KMS-11 (cell line): ENCODE results near the gene TBL1Y.

Experiments
- H2AFZ ChIP-seq: fragments of 200-600 bp; sonication (generic); 2 replicates; pipeline ENCODE4 v1.6.1; 2016; ENCODE audit warnings: antibody characterized with exemption, mixed run types, low read depth
- H3K27ac ChIP-seq: fragments of 200-600 bp; sonication (generic); 2 replicates; pipeline ENCODE4 v1.6.1; 2016; ENCODE audit warnings: mild to moderate bottlenecking, mixed run types
- H3K27me3 ChIP-seq: fragments of 200-600 bp; sonication (generic); 2 replicates; pipeline ENCODE4 v1.6.1; 2017; ENCODE audit warnings: mild to moderate bottlenecking, low read depth, mixed run types, moderate library complexity; ENCODE audit not compliant: insufficient read depth
- H3K36me3 ChIP-seq: fragments of 200-600 bp; sonication (generic); 2 replicates; pipeline ENCODE4 v1.6.1; 2017; ENCODE audit warnings: mild to moderate bottlenecking, mixed run types; ENCODE audit not compliant: insufficient read depth
- H3K4me1 ChIP-seq: fragments of 200-600 bp; sonication (generic); 2 replicates; pipeline ENCODE4 v1.6.1; 2016; ENCODE audit warnings: mild to moderate bottlenecking, low read depth, mixed run types; ENCODE audit not compliant: poor library complexity, severe bottlenecking
- H3K4me2 ChIP-seq: fragments of 200-600 bp; sonication (generic); 2 replicates; pipeline ENCODE4 v1.7.0; 2016; ENCODE audit warnings: mild to moderate bottlenecking, mixed run types
- H3K4me3 ChIP-seq: fragments of 200-600 bp; sonication (generic); IDR thresholded peaks from 2 replicates; pipeline ENCODE4 v1.6.1; 2017; ENCODE audit warnings: low read depth, low read length, mixed read lengths; ENCODE audit not compliant: insufficient read depth
- H3K79me2 ChIP-seq: fragments of 200-600 bp; sonication (generic); 2 replicates; pipeline ENCODE4 v1.6.1; 2016; ENCODE audit warnings: low read depth, mixed run types; ENCODE audit not compliant: insufficient read depth
- H3K9ac ChIP-seq: fragments of 200-600 bp; sonication (generic); 2 replicates; pipeline ENCODE4 v1.6.1; 2016; ENCODE audit warnings: mild to moderate bottlenecking, mixed run types
- H4K20me1 ChIP-seq: fragments of 200-600 bp; sonication (generic); 2 replicates; pipeline ENCODE4 v1.6.1; 2016; ENCODE audit warnings: mild to moderate bottlenecking, mixed run types; ENCODE audit not compliant: insufficient read depth
- TF ChIP-seq, protein P1 (sequence below): fragments of 200-600 bp; sonication (generic); conservative IDR thresholded peaks from 2 replicates; pipeline ENCODE4 v1.6.1; 2017; ENCODE audit warnings: low read depth, mild to moderate bottlenecking, antibody characterized with exemption, low read length, moderate library complexity, mixed read lengths

The TBL1Y gene

GRCh38 chrY:6909118-6909521 is 1.4 kb upstream of the TBL1Y start:
- no peaks in the 10 kb centered on the region for H3K79me2 ChIP-seq
- H3K9ac ChIP-seq: no peak overlapping the region
- no peaks in the 10 kb centered on the region for H3K4me1 ChIP-seq
- no peaks in the 10 kb centered on the region for H3K27me3 ChIP-seq
- H3K4me2 ChIP-seq: no peak overlapping the region
- no peaks in the 10 kb centered on the region for H4K20me1 ChIP-seq
- H2AFZ ChIP-seq: no peak overlapping the region
- no peak overlapping the region for H3K4me3 ChIP-seq
- H3K27ac ChIP-seq: no peak overlapping the region
- TF ChIP-seq, protein P1, sequence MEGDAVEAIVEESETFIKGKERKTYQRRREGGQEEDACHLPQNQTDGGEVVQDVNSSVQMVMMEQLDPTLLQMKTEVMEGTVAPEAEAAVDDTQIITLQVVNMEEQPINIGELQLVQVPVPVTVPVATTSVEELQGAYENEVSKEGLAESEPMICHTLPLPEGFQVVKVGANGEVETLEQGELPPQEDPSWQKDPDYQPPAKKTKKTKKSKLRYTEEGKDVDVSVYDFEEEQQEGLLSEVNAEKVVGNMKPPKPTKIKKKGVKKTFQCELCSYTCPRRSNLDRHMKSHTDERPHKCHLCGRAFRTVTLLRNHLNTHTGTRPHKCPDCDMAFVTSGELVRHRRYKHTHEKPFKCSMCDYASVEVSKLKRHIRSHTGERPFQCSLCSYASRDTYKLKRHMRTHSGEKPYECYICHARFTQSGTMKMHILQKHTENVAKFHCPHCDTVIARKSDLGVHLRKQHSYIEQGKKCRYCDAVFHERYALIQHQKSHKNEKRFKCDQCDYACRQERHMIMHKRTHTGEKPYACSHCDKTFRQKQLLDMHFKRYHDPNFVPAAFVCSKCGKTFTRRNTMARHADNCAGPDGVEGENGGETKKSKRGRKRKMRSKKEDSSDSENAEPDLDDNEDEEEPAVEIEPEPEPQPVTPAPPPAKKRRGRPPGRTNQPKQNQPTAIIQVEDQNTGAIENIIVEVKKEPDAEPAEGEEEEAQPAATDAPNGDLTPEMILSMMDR: no peak
- no peaks in the 10 kb centered on the region for H3K36me3 ChIP-seq

GRCh38 chrY:6909856-6910255 is 641 bp upstream of the TBL1Y start:
- Histone ChIP-seq H3K4me2 (no peak overlapping the region), H3K36me3 (no peaks in the 10 kb centered on the region), H3K4me3 (no peak overlapping the region), H3K9ac (no peak overlapping the region), H2AFZ (no peak overlapping the region), H3K27ac (no peak overlapping the region), H3K79me2 (no peaks in the 10 kb centered on the region), H4K20me1 (no peaks in the 10 kb centered on the region), H3K4me1 (no peaks in the 10 kb centered on the region), H3K27me3 (no peaks in the 10 kb centered on the region)
- TF ChIP-seq, protein P1: no peak

DNA sequence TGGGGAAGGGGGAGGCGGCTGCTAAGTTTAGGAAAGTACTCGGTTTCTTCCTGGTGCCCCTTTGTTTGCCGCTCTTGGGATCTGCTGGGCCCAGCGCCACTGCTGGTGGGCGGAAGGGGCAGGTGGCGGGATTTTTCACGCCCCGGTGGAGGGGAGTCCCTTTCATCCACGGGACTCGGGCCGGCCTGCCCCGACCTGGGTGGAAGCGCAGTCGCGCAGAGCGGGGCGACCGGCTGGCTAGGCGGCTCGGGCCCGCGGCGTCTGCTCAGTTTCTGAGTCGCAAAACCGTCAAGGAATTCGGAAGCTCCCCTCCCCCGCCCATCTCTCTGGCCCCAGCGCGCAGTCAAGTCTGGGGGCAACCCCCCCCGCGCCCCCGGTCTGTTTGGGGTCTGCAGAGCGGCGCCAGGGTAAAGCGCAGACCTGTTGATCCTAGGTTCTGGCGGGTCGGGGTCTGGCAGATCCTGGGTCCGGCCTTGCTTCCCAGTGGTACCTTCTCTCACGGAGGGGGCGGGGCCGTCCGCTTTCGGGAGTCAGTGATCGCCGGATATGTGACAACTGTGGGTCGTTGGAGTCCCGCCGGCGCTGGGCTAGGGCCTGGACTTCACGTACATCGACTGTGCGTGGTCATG is 870 bp downstream of the TBL1Y start, which contains the start of gene AMELY:
Gene AMELY (minus strand): TSS at position 500 of the 629 bp plus-strand sequence. CDS start 39,144 bp downstream, outside the sequence.
- TF ChIP-seq, protein P1: no peak
- Histone ChIP-seq H3K4me2 (no peak within 1 kb of the TSS), H3K4me1 (no peaks in the 10 kb centered on the region), H3K9ac (no peak within 1 kb of the TSS), H3K4me3 (no peak within 1 kb of the TSS), H2AFZ (no peak within 1 kb of the TSS), H3K27me3 (no peaks in the 10 kb centered on the region), H3K79me2 (no peaks in the 10 kb centered on the region), H4K20me1 (no peaks in the 10 kb centered on the region), H3K27ac (no peak within 1 kb of the TSS), H3K36me3 (no peaks in the 10 kb centered on the region)

DNA sequence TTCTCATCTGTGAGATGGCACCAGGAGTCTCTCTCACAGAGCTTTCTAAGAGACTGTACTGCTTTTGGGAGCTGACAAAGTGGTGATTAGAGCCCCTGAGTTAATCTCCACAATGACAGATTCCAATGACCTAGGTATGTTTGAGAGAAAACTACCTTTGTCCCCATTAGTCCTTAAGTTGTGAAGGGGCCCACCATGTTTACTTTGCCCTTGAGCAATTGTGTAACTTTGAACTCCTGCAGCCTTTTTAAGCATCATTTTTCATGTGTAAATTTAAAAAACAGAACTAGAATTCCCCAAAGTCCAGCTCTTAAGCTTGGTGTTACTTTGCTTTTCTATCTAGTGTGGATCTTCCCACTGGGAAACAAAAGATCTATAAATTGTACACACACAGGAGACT is 2.9 kb downstream of the TBL1Y start:
- Histone ChIP-seq H3K27ac (no peak overlapping the region), H3K4me3 (no peak overlapping the region), H3K79me2 (no peaks in the 10 kb centered on the region), H2AFZ (no peak overlapping the region), H3K36me3 (no peaks in the 10 kb centered on the region), H3K9ac (no peak overlapping the region), H3K4me2 (no peak overlapping the region), H4K20me1 (no peaks in the 10 kb centered on the region), H3K4me1 (no peaks in the 10 kb centered on the region), H3K27me3 (no peaks in the 10 kb centered on the region)
- TF ChIP-seq, protein P1: no peak
